ENCODE data around the gene C19orf81. TPM values are rescaled to one million over a fixed set of nuclear protein-coding genes. Genes with fewer than 3 reads are reported as not detected.

The C19orf81 gene
- total and polyA plus RNA-seq, 2 of the 13 experiments (the other 11 are each of a cell fraction or from before 2014, with no cell fraction given), result not detected

DNA sequence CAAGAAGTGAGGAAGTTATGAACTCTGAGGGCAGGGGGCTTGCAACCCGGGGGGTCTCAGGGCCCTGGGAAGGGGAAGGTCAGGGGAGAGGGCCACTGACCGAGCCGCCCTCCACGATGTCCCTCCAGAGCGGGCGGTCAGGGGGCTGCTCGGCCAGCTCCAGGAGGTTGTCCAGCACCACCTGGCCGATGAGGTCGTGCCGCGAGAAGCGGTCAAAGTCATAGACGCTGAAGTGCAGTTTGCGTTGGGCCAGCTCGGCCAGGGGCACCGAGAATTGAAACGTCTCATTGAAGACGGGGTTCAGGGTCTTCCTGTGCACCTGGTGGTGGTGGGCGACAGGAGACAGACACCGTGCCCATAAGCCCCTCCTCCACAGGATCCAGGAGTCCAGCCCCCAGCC is 20.1 kb upstream of the C19orf81 start:
- ChIA-PET POLR2A (no interaction called here), CTCF (ENCODE audit: low intra/inter-chr PET ratio, low total read pairs) (no interaction called here)
- WGBS (ENCODE audit: low lambda C conversion rate), result 7% methylated on average over 4 of the region's 20 CpGs
- Histone ChIP-seq H3K9ac (ENCODE audit: insufficient read depth, low read depth, low read length) (no peak overlapping the region), H3K4me1 (ENCODE audit: insufficient read depth, low read length) (no peaks in the 10 kb centered on the region), H3K36me3 (replicated peaks in 1 of 2; ENCODE audit: control insufficient read depth in 1 of 2, insufficient read depth in 2 of 2, low read length in 2 of 2) (no peaks in the 10 kb centered on the region), H2AFZ (ENCODE audit: low read length) (no peak overlapping the region), H3K79me2 (ENCODE audit: insufficient read depth, low read length) (no peaks in the 10 kb centered on the region), H4K20me1 (ENCODE audit: insufficient read depth, low read length) (no peaks in the 10 kb centered on the region), H3K4me3 (replicated peaks in 1 of 3; ENCODE audit: insufficient read depth in 1 of 3, low read depth in 2 of 3, low read length in 3 of 3) (no peak overlapping the region), H3K27ac (ENCODE audit: extremely low read length, insufficient read depth, low read length) (no peak overlapping the region), H3K27me3 (ENCODE audit: control insufficient read depth in 1 of 2, insufficient read depth in 2 of 2, low read length in 2 of 2) (peaks cover 2 to 7% of the 10 kb centered on the region in 2 experiments; a peak in 2 of 5 replicates), H3K4me2 (ENCODE audit: low read depth, low read length) (no peak overlapping the region), H3K9me3 (ENCODE audit: low read length) (peaks cover 13% of the 10 kb centered on the region)
- in situ Hi-C loops (cut with HindIII; ENCODE audit: extremely low pct_ligation_motif_present, low pct_unique_long_range_greater_than_20kb), result no loop called here
- FAIRE-seq (no peak), DNase-seq (ENCODE audit: low spot score) (no peak), ATAC-seq (no peak)
- intact Hi-C loops (cut with micrococcal nuclease; ENCODE audit: unreplicated experiment), result no loop called here
- BruUV-seq (replicated peaks), result no TSS peak
- TF ChIP-seq CREB1 (IDR thresholded peaks at IDR 0.05) (no peak), CREB1 (CRISPR knock-in tag; IDR thresholded peaks at IDR 0.05) (no peak), ZNF136 (CRISPR knock-in tag; IDR thresholded peaks at IDR 0.05; ENCODE audit: low read depth) (no peak), NR1H2 (CRISPR knock-in tag; IDR thresholded peaks at IDR 0.05; ENCODE audit: borderline replicate concordance, low read depth) (no peak), ZFP41 (CRISPR knock-in tag; IDR thresholded peaks at IDR 0.05; ENCODE audit: borderline replicate concordance) (no peak), WIZ (CRISPR knock-in tag; IDR thresholded peaks at IDR 0.05) (no peak)

DNA sequence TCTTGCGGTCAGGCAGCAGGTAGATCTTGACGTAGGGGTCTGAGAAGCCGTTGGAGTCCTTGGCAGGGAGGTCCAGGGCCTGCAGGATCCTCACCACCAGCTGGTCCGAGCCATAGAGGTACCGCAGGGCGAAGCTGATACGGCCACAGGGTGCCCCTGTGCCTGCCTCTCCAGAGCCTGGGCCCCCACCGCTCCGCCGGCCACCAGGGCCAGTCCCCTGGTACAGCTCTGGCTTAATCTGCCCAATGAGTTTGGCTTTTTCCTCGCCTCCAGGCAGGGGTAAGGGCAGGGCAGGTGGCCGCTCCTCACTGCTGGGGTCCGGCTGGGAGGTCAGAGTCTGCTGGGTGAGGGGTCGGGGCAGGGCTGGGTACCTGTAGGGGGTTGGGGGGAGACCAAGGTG is 19.4 kb upstream of the C19orf81 start:
- Histone ChIP-seq H3K27me3 (ENCODE audit: control insufficient read depth in 1 of 2, insufficient read depth in 2 of 2, low read length in 2 of 2) (peaks cover 2 to 7% of the 10 kb centered on the region in 2 experiments; a peak in 2 of 5 replicates), H3K36me3 (replicated peaks in 1 of 2; ENCODE audit: control insufficient read depth in 1 of 2, insufficient read depth in 2 of 2, low read length in 2 of 2) (no peaks in the 10 kb centered on the region), H3K9me3 (ENCODE audit: low read length) (peaks cover 17% of the 10 kb centered on the region), H4K20me1 (ENCODE audit: insufficient read depth, low read length) (no peaks in the 10 kb centered on the region), H3K9ac (ENCODE audit: insufficient read depth, low read depth, low read length) (no peak overlapping the region), H3K4me1 (ENCODE audit: insufficient read depth, low read length) (no peaks in the 10 kb centered on the region), H3K4me3 (replicated peaks in 1 of 3; ENCODE audit: insufficient read depth in 1 of 3, low read depth in 2 of 3, low read length in 3 of 3) (no peak overlapping the region), H3K27ac (ENCODE audit: extremely low read length, insufficient read depth, low read length) (no peak overlapping the region), H3K79me2 (ENCODE audit: insufficient read depth, low read length) (no peaks in the 10 kb centered on the region), H3K4me2 (ENCODE audit: low read depth, low read length) (no peak overlapping the region), H2AFZ (ENCODE audit: low read length) (no peak overlapping the region)
- WGBS (ENCODE audit: low lambda C conversion rate), result 7% methylated on average over 3 of the region's 14 CpGs
- in situ Hi-C loops (cut with HindIII; ENCODE audit: extremely low pct_ligation_motif_present, low pct_unique_long_range_greater_than_20kb) (no loop called here), intact Hi-C loops (cut with micrococcal nuclease; ENCODE audit: unreplicated experiment) (no loop called here)
- ChIA-PET POLR2A (no interaction called here), CTCF (ENCODE audit: low intra/inter-chr PET ratio, low total read pairs) (no interaction called here)
- FAIRE-seq (no peak), DNase-seq (ENCODE audit: low spot score) (no peak), ATAC-seq (peak; percentile 40)
- BruUV-seq (replicated peaks), result no TSS peak
- TF ChIP-seq NAIF1 (CRISPR knock-in tag; IDR thresholded peaks at IDR 0.05; ENCODE audit: borderline replicate concordance) (no peak), NFATC3 (CRISPR knock-in tag; IDR thresholded peaks at IDR 0.05) (no peak), AKAP8 (CRISPR knock-in tag; IDR thresholded peaks at IDR 0.05) (no peak), ZFY (CRISPR knock-in tag; IDR thresholded peaks at IDR 0.05) (no peak), SKI (IDR thresholded peaks at IDR 0.05; ENCODE audit: partially characterized antibody) (no peak), ZC3H4 (CRISPR knock-in tag; IDR thresholded peaks at IDR 0.05; ENCODE audit: borderline replicate concordance) (no peak), MAF1 (CRISPR knock-in tag; IDR thresholded peaks at IDR 0.05; ENCODE audit: borderline replicate concordance) (no peak)
- TF ChIP-seq, protein P1, sequence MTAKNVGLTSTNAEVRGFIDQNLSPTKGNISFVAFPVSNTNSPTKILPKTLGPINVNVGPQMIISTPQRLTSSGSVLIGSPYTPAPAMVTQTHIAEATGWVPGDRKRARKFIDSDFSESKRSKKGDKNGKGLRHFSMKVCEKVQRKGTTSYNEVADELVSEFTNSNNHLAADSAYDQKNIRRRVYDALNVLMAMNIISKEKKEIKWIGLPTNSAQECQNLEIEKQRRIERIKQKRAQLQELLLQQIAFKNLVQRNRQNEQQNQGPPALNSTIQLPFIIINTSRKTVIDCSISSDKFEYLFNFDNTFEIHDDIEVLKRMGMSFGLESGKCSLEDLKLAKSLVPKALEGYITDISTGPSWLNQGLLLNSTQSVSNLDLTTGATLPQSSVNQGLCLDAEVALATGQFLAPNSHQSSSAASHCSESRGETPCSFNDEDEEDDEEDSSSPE (CRISPR knock-in tag; IDR thresholded peaks at IDR 0.05), result no peak
- TF ChIP-seq, protein P2, sequence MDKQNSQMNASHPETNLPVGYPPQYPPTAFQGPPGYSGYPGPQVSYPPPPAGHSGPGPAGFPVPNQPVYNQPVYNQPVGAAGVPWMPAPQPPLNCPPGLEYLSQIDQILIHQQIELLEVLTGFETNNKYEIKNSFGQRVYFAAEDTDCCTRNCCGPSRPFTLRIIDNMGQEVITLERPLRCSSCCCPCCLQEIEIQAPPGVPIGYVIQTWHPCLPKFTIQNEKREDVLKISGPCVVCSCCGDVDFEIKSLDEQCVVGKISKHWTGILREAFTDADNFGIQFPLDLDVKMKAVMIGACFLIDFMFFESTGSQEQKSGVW (CRISPR knock-in tag; IDR thresholded peaks at IDR 0.05; ENCODE audit: borderline replicate concordance), result no peak

All from HepG2 (cell line).